HG02943 (cell line): ENCODE measurements around the gene PDK4.
A peak's percentile ranks its signal among the peaks of the same experiment; 100 is the strongest.

Experiments used
- ATAC-seq: cut with Tn5 transposase; IDR thresholded peaks from one replicate; pipeline ENCODE4 v1.9.1; 2021; ENCODE audit warnings: mild to moderate bottlenecking, low read depth, moderate library complexity; ENCODE audit not compliant: unreplicated experiment

The PDK4 gene

DNA sequence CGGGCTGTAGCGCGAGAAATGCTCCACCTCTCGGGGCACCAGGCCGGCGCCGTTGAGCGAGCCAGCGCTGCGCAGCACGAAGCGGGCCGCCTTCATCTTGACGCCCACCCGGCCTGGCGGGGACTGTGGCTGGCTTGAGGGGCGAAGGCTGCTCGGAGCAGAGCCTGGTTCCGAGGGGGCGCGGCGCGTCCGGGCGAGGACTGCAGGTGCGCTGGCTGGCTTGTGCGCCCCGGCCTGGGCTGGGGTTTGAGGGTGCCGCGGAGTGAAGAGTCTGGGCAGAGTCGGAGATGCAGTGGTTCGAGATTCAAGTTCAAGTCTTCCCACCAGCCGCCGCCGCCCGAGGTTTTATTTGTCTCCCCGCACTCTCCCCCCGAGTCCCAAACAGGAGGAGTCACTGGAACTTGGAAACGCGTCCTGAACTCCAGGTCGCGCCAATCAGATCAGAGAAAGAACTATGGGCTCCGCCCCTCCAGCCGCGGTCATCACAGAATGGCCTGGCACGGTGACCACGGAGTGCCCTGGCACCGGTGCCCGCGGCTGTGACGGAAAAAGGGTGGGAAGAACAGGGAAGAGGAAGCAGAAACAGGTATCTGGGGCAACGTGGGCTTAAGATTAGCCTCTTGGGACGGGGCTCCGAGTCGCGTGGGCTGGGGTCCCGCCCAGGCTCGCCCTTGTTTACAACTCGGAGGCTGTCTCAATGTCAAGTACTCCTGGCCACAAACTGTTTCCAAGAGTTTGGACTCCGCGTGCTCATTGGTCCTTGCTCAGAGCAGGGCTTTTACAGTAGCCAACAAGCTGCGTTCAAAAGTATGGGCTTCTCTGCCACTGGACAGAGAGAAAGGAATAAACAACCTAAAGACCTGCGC, at the start of gene PDK4:
TSS of gene PDK4 (minus strand) at position 319 of the 866 bp plus-strand sequence. CDS start at position 96, 223 bp downstream.
- ATAC-seq: no peak

- no peak for ATAC-seq
Measured at GRCh38 chr7:95642173-95642572, 45.9 kb upstream of the PDK4 start.

- no peak for ATAC-seq
Measured at GRCh38 chr7:95636140-95636940, 40.0 kb upstream of the PDK4 start.

GRCh38 chr7:95632609-95633008, 36.3 kb upstream of the PDK4 start:
- no peak for ATAC-seq

DNA sequence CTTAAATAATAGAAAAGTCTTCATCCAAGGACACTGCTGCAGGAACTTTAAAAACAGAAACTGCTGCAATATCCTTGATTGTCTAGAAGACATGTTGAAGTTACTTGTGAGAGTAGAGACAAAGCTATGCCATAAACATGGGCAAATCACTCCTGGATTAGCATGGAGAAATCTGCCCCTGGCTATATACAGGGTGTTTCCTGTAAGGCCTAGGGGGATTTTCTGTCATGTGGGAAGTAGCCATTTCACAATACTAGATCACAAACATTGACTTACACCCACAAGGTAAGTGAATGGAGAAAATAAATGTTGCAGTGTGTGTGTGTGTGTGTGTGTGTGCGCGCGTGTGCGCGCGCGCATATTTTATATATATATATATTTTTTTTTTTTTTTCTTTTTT, 35.2 kb upstream of the PDK4 start:
- ATAC-seq: no peak

DNA sequence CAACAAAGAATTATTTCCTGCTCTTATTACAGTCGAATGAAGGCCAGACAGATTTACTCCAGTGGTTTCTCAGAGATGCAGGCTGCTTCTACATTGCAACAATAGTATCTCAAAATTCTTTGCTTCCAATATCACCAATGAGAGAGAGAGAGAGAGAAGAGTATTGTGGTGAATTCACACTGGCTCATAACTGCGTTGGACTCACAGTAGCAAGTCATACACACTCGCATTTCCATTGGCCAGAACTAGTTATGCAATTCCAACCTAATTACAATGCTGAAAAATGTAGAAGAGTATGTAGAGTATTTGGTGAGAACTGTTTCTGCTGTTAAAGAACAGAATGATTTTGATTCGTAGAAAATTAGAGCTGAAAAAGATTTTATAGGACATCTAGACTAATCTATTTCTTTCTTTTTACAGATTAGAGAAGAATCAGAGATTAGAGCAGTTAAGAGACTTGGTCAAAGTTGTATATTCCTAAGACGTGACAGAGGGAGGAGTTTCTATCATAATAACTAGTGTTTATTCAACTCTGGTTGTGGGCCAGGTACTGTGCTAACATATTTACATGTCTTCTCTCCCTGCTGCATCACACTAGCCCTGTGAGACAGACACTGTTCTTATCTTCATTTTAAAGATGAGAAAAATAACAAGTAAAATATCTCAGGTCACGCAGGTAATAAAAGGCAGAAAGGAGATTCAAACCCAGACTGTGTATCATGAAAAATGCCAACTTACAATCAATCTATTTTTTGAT, 34.6 kb upstream of the PDK4 start:
- ATAC-seq: no peak

DNA sequence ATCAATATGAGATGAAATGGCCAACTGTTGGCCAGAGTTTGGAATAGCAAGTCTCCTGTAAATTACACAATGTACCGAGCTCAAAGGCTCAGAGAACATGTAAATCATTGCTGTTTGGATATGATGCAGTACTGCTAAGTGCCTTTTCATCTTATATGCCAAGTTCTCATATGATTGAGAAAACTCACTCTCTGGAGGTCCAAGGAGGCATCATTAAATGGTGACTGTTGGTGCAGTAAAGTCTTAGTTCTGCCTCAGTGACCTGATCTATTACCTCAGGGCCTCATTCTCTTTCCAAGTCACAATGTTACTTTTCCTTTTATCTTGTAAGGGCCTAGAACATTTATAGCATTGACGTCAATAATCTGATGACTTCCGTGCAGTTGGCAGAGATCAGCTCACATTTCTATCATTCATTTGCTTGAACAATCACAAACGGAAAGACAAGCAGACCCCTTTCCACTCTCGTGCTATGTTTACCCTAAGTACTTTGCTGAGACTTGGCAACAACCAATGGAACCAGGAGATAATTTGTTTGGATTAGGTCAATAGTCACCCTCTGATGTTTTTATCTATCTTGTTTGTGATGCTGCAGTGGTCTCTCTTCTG, 32.6 kb upstream of the PDK4 start:
- no peak for ATAC-seq

DNA sequence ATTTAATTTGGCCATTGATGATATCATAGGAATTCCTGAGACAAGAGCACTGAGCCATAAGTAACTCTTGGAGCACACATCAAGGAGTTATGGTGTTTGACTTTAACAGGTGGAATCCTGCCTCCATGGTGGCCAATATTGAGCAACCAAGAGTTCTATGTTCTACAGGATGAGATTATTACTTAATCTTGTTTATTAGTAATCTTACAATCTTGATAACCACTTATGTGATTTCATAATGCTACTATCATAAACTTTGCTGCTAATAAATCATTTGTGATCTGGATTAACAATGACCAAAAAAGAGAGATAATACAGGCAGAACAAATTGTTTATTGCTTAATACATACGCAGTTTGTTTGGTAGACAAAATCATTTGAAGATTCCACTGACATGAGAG, 27.5 kb upstream of the PDK4 start:
- no peak for ATAC-seq

DNA sequence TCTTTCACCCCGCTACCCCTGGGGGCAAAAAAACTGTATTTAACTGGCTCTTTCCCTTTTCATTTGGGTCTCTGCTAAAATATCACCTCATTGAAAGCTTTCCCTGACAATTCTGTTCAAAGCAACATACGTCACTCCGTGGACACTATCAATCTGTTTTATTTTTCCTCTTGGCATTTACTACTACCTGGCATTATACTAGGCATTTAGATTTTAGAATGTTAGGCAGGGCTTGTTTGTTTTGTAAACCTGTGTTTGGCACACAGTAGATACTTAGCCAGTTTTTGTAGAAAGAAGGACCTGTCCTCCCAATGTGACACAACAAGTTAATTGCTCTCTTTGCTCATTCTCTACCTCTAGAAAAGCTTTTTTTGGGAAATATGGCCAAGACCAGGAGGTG, 26.5 kb upstream of the PDK4 start:
- ATAC-seq: no peak

DNA sequence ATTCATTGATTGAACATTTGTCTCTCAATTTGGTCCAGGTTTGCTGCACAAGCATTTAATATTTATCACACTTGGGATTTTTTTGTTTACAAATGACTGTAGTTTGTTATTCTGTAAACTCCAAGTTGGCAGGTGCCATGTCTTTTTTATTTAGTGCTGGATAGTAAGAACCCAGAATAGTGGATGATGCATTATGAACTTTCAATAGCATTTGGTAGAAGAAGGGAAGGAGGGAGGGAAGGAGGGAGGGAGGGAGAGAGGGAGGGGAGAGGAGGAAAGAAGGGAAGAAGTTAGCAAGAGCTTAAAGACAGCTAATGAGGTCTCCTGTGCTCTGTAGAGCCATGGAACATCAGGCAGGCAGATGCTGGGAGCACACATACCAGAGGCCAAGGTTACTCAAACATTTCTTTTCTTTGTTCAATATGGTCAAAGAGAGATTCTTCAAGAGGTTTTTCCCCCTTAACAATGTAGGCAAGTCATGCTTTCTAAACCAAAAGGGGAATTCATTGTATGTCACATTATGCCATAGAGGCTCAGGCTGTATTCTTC, 25.8 kb upstream of the PDK4 start:
- ATAC-seq: no peak

DNA sequence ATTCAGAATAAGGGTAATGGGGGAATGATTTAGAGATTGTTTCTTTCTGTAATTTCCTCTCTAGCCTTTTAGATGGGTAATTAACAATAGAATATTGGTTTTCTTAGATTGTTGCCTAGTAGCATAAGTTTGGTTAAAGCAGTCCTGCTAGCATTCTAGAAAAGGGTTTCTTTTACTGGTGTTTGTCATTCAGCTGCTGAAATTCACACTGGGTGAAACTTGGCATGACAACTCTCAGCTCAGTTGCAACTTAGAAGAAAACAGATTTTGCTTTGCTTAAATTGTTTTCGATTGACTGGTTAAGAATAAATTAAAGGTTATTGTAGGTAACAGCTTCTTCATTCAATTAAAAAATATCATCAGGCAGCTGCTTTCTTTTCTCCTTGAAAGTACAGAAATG, 25.1 kb upstream of the PDK4 start:
- no peak for ATAC-seq

- no peak for ATAC-seq
Measured at GRCh38 chr7:95620631-95621030, 24.3 kb upstream of the PDK4 start.

GRCh38 chr7:95619921-95620320, 23.6 kb upstream of the PDK4 start:
- no peak for ATAC-seq

GRCh38 chr7:95619517-95619916, 23.2 kb upstream of the PDK4 start:
- no peak for ATAC-seq

- ATAC-seq: no peak
Measured at GRCh38 chr7:95614442-95614940, 18.2 kb upstream of the PDK4 start.

- no peak for ATAC-seq
Measured at GRCh38 chr7:95611224-95611623, 14.9 kb upstream of the PDK4 start.

DNA sequence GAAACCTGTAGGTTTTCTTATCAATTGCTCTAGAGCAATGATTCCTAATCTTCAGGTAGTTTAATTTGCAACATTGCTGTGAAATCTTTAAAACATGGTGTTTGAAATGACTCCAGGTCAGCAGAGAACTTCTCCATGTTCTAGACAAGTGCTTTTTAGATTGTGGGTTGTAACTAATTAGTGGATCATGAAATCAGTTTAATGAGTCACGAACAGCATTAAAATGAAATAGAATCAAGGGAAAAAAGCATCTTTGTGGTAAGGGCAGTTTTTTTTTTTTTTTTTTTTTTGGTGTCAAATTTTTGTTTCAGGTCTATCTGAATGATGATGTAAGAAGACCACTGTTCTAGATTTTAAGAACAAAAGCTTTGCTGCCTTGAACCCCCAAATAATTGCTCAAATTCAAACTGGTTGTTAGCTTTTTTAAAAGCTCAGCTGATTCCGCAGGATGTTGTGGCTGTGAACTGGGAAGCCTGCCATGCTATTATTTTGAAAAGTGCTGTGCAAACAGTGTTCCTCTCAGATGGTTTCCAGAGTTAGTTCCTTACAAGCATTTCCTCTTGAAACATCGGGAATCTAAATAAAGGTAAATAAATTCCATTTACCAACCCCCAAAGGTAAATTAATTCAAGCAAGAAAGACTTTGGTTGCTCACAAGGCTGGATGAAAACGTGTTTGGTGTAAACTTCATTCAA, 13.1 kb upstream of the PDK4 start:
- no peak for ATAC-seq

DNA sequence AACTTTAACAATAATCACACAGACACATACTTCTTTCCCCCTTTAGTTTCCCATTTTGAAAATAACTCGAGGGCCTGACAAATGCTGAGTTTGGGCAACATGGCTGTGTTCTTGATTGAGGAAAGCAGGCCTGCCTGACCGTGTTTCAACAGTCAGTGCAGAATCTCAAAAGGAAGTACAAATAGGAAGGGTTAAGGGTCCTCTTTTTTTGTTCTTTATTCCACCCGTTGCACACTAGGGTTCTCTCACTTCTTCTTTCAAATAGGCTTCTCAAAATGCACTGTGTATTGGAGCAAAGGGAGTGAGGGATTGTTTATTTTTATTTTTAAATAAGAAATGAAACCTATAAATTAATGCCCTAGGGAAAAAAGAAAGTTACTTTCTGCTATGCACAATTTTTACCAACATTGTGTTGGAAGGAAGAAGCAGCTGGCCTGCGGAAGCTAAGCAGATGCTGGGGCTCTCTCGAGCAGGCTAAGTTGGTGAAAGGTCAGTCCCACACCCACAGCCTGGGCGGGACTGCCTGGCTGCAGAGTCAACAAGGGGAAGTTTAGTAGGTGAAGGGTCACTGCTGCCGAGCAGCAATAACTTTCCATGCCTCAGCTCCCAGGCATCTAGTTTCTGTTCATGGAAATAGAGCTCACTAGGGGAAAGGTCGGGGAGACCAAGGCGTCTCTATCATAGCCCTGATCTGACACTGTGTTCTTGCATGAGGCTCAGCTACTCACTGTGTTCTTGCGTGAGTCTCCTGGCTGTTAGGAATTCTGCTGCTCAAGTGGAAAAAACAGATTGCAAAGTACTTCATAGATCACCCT, 12.2 kb upstream of the PDK4 start:
- ATAC-seq: peak; percentile 98

DNA sequence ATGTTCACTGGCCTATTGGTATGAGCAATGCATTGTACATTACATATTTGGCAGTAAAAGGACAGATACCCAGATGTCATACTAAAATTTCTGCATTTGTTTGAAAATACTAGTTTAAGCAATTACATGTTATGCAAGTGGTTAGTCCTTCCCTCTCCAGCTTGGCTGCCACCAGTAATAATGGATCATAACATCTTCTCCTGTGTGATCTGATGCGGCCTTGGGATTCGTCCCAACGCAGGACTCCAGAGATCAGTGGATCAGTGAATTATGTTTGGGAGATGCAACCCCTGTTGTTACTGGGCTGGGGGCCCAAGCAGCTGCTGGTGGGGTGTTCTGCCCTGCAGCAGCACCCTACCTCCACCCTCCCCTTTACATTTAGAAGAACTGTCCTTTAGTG, 11.2 kb upstream of the PDK4 start:
- ATAC-seq: no peak
